Fibroblast of lung (primary cell): Measurements from ENCODE around the gene KCNT1. TPM values are rescaled to one million over a fixed set of nuclear protein-coding genes. Genes with fewer than 3 reads are reported as not detected.

ENCODE experiments used
- DNase-seq, 2 donors: peaks; one replicate each; pipeline versions ENCODE4 v3.0.0 to v3.0.0-alpha.2; 2010; ENCODE audit warnings: low read depth in 2 of 2
- H2AFZ ChIP-seq: 2 replicates; pipeline ENCODE4 v1.5.1; 2012; ENCODE audit warnings: low read length, control low read depth, inconsistent platforms
- H3K27ac ChIP-seq: 2 replicates; pipeline ENCODE4 v1.5.1; 2011; ENCODE audit warnings: low read length, control low read depth; ENCODE audit not compliant: insufficient read depth
- H3K27me3 ChIP-seq: 2 replicates; pipeline ENCODE4 v1.5.1; 2011; ENCODE audit warnings: mild to moderate bottlenecking, low read length; ENCODE audit not compliant: control insufficient read depth, insufficient read depth
- H3K36me3 ChIP-seq: 2 replicates; pipeline ENCODE4 v1.5.1; 2011; ENCODE audit warnings: low read length; ENCODE audit not compliant: control insufficient read depth, insufficient read depth
- H3K4me1 ChIP-seq: 2 replicates; pipeline ENCODE4 v1.5.1; 2011; ENCODE audit warnings: low read length; ENCODE audit not compliant: control insufficient read depth, insufficient read depth; ENCODE audit errors: extremely low read depth
- H3K4me2 ChIP-seq: 2 replicates; pipeline ENCODE4 v1.5.1; 2011; ENCODE audit warnings: low read length, control low read depth; ENCODE audit not compliant: insufficient read depth; ENCODE audit errors: extremely low read depth
- H3K4me3 ChIP-seq, 4 experiments: fragments of 200-600 bp in 1 of 4; sonication (generic) in 1 of 4; replicated peaks in 1 of 4; 2 replicates each; pipeline ENCODE4 v1.5.1; 2011 to 2016; ENCODE audit warnings: low read length in 4 of 4, low read depth in 3 of 4, mild to moderate bottlenecking in 3 of 4, control low read depth in 2 of 4, inconsistent platforms in 1 of 4, mixed read lengths in 1 of 4; ENCODE audit not compliant: insufficient read depth in 1 of 4; ENCODE audit errors: control extremely low read depth in 1 of 4
- H3K79me2 ChIP-seq: 2 replicates; pipeline ENCODE4 v1.5.1; 2012; ENCODE audit warnings: mild to moderate bottlenecking, low read length, inconsistent platforms; ENCODE audit not compliant: control insufficient read depth, insufficient read depth
- H3K9ac ChIP-seq: 2 replicates; pipeline ENCODE4 v1.5.1; 2011; ENCODE audit warnings: mild to moderate bottlenecking, low read length, control low read depth; ENCODE audit not compliant: insufficient read depth
- H3K9me3 ChIP-seq: 2 replicates; pipeline ENCODE4 v1.5.1; 2012; ENCODE audit warnings: low read depth, low read length; ENCODE audit not compliant: control insufficient read depth, insufficient read depth
- H4K20me1 ChIP-seq: 2 replicates; pipeline ENCODE4 v1.5.1; 2011; ENCODE audit warnings: low read length; ENCODE audit not compliant: control insufficient read depth, insufficient read depth; ENCODE audit errors: extremely low read depth
- EZH2 ChIP-seq: IDR thresholded peaks from 2 replicates; pipeline ENCODE4 v1.5.1; 2012; ENCODE audit warnings: low read length, control low read depth, mild to moderate bottlenecking; ENCODE audit errors: missing control alignments
- polyA plus RNA-seq, 2 donors: library from polyadenylated mRNA; depleted of rRNA in 1 of 2; stranded (reverse) in 1 of 2; unstranded in 1 of 2; fragments of >200 nt; gene quantifications; 2 replicates each; pipeline ENCODE4 v1.2.1, GENCODE V29; 2011 to 2012; ENCODE audit warnings: missing spikeins in 1 of 2
- total RNA-seq: library from RNA; depleted of rRNA; stranded (reverse); fragments of >200 nt; gene quantifications from 2 replicates; pipeline ENCODE4 v1.2.1, GENCODE V29; 2014
- TF ChIP-seq, protein P1 (sequence below), 2 donors: IDR thresholded peaks in 1 of 2; conservative IDR thresholded peaks in 1 of 2; 1 replicate in 1 of 2; 2 replicates in 1 of 2; pipeline ENCODE4 v1.5.1; 2011 to 2012; ENCODE audit warnings: low read length in 2 of 2, control low read depth in 1 of 2, inconsistent platforms in 1 of 2, low read depth in 1 of 2, mild to moderate bottlenecking in 1 of 2

Gene KCNT1
- total and polyA plus RNA-seq, 2 donors (not counting 1 experiment from before 2014, with no cell fraction given): not detected

DNA sequence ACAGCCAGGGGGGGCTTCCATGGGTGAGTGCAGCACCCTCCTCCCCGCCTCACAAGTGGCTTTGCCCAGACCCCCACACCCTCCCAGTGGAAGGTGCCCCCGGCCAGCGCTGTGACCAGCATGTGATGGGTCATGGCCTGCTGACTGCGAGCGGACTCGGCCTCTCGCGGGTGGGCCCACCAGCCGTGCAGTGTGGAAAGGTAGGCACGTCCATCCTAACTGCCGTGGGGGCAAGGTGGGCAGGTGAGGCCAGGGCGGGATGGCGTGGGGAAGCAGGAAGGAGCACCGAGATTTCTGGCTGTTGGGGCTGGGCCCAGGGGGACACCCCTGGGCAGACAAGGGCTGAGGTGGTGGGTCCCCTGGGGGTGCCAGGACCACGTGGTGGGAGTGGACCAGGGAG lies 14.8 kb upstream of the KCNT1 start:
- no peaks in the 10 kb centered on the region for H4K20me1 ChIP-seq
- H3K27me3 ChIP-seq: no peaks in the 10 kb centered on the region
- H3K9ac ChIP-seq: no peak overlapping the region
- no peak for DNase-seq
- no peaks in the 10 kb centered on the region for H3K79me2 ChIP-seq
- H3K4me1 ChIP-seq: no peaks in the 10 kb centered on the region
- no peak overlapping the region for H2AFZ ChIP-seq
- no peak overlapping the region for H3K4me3 ChIP-seq
- no peak overlapping the region for H3K4me2 ChIP-seq
- no peaks in the 10 kb centered on the region for H3K9me3 ChIP-seq
- H3K36me3 ChIP-seq: no peaks in the 10 kb centered on the region
- no peak overlapping the region for H3K27ac ChIP-seq
- TF ChIP-seq, protein P1, sequence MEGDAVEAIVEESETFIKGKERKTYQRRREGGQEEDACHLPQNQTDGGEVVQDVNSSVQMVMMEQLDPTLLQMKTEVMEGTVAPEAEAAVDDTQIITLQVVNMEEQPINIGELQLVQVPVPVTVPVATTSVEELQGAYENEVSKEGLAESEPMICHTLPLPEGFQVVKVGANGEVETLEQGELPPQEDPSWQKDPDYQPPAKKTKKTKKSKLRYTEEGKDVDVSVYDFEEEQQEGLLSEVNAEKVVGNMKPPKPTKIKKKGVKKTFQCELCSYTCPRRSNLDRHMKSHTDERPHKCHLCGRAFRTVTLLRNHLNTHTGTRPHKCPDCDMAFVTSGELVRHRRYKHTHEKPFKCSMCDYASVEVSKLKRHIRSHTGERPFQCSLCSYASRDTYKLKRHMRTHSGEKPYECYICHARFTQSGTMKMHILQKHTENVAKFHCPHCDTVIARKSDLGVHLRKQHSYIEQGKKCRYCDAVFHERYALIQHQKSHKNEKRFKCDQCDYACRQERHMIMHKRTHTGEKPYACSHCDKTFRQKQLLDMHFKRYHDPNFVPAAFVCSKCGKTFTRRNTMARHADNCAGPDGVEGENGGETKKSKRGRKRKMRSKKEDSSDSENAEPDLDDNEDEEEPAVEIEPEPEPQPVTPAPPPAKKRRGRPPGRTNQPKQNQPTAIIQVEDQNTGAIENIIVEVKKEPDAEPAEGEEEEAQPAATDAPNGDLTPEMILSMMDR (conservative IDR thresholded peaks at IDR 0.05 in 1 of 2, IDR thresholded peaks at IDR 0.05 in 1 of 2; ENCODE audit: low read depth in 1 of 2, low read length in 2 of 2): no peak
- TF ChIP-seq EZH2: no peak

DNA sequence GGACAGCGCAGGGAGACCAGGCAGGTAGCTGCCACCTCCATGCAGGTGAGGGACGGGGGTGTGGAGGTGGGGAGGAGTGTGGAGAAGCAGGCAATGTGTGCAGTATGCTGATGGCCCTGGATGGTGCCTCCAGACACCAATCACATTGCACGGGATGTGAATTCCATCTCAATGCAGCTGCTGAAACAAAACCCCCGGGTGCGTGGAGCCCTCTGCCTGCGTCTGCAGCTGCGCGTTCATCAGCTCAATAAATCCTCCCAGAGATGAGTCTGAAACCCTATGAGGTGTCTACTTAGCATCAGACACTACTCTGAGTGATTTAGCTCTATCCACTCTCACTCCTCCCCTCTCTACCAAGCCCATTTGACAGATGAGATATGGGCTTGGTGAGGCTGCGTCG lies 13.0 kb upstream of the KCNT1 start:
- TF ChIP-seq, protein P1 (conservative IDR thresholded peaks at IDR 0.05 in 1 of 2, IDR thresholded peaks at IDR 0.05 in 1 of 2; ENCODE audit: low read depth in 1 of 2, low read length in 2 of 2): no peak
- no peak for TF ChIP-seq EZH2
- no peaks in the 10 kb centered on the region for H4K20me1 ChIP-seq
- DNase-seq: no peak
- H3K4me2 ChIP-seq: no peak overlapping the region
- no peak overlapping the region for H2AFZ ChIP-seq
- H3K4me3 ChIP-seq: no peak overlapping the region
- no peaks in the 10 kb centered on the region for H3K4me1 ChIP-seq
- H3K27ac ChIP-seq: no peak overlapping the region
- no peaks in the 10 kb centered on the region for H3K36me3 ChIP-seq
- H3K9me3 ChIP-seq: no peaks in the 10 kb centered on the region
- no peaks in the 10 kb centered on the region for H3K79me2 ChIP-seq
- H3K9ac ChIP-seq: no peak overlapping the region
- H3K27me3 ChIP-seq: no peaks in the 10 kb centered on the region

DNA sequence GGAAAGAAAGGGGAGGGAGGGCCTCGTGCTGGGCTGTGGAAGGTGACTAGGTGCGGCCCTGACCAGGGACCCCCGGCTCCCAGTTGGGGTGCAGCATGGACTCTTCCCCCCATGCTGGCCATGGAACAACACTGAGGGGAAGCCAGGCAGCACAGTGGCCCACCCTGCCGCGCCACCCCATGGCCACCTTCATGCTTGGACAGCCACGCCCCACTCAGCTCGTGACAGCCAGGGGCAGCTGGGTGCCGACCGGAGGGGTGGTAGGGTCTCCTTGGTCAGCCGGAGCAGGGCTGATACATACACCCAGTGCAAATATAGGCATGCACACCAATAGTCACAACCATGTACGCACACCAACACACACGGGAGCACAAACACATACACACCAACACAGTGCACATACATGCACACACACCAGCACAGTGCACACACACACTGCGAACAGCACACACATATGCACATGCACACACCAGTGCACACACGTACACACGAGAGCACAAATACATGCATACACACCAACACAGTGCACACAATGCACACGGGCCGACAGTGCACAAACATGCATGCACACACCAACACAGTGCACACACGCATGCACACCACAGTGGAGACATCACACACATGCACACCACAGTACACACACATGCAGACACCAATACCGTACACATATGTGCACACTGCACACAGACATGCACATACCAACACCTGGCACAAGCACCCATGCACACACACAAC lies 11.0 kb upstream of the KCNT1 start:
- Histone ChIP-seq H3K9ac (no peak overlapping the region), H3K27me3 (no peaks in the 10 kb centered on the region), H2AFZ (no peak overlapping the region), H3K9me3 (no peaks in the 10 kb centered on the region), H3K4me3 (no peak overlapping the region), H4K20me1 (no peaks in the 10 kb centered on the region), H3K27ac (no peak overlapping the region), H3K36me3 (no peaks in the 10 kb centered on the region), H3K79me2 (no peaks in the 10 kb centered on the region), H3K4me2 (no peak overlapping the region), H3K4me1 (no peaks in the 10 kb centered on the region)
- TF ChIP-seq, protein P1 (conservative IDR thresholded peaks at IDR 0.05 in 1 of 2, IDR thresholded peaks at IDR 0.05 in 1 of 2; ENCODE audit: low read depth in 1 of 2, low read length in 2 of 2): no peak
- TF ChIP-seq EZH2: no peak
- no peak for DNase-seq
